ENCODE measurements around the gene DNAJC13.

The DNAJC13 gene

DNA sequence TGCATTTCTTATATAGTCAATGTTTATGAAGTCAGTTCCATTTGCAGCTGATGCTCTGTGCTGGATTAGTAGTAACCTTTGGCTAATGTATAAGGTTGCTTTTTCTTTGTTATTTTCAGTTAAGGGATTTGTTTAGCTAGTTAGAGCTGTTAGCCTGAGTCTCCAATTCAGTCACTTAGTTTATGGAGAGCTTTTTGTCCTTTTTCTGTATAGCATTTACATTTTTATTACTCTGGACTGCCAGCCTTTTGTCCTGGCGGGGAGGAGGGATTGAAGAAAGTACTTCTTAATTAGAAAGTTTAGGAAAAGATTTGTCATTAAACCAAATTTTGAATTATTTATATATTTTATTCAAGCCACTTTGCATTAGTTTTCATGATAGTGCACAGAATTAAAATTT lies 52.0 kb downstream of the DNAJC13 start:
- DNase-seq (ENCODE audit: low read depth in 2 of 2) = no peak

- DNase-seq (ENCODE audit: low read depth in 2 of 2) = peak; percentile 24 to 30
Measured at GRCh38 chr3:132486099-132486498, 68.8 kb downstream of the DNAJC13 start.

- no peak for DNase-seq (ENCODE audit: low read depth in 2 of 2)
Measured at GRCh38 chr3:132488151-132488550, 70.8 kb downstream of the DNAJC13 start.

- no peak for DNase-seq (ENCODE audit: low read depth in 2 of 2)
Measured at GRCh38 chr3:132499071-132499470, 81.8 kb downstream of the DNAJC13 start.

DNA sequence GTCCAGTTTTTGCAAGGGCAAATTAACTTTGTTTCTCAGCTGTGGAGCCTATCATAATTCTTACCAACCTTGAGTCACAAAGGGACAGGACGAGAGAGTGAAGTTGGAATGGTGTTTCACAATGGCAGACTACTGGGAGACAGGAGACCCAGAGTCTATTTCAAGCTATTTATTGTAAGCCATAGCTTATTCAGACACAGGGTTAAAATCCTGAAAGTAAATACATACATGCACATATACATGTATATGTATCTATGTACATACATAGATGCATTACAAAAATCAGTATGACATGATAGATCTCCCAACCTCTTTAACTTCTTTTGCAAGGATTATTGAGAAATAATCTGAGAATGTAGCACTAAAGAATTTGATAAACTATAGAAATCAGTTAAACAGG lies 86.3 kb downstream of the DNAJC13 start:
- no peak for DNase-seq (ENCODE audit: low read depth in 2 of 2)

DNA sequence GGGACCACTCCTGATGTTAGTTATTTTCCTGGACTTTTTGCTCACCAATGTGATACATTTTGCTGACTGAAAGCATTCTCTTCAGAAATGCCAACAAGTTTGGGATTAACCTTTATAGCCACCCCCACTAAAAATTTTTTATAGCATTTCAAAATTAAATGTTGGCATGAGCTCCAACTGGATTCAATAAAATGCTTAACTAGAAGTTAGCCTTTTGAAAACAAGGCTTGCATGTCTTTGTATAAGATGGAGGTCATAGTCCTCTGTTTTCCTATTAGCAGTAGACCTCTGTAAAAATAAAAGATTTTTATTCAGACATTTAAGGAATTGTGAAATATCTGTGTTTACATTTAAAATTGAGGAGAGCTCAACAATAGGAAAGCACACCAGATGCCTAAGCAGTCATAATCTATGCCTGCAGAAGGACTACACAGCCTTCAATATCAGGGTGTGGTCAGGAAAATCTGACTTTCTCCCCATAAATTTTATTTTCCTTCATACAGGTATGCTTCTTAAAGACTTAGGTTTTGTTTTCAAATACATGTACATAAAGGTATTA lies 87.2 kb downstream of the DNAJC13 start:
- no peak for DNase-seq (ENCODE audit: low read depth in 2 of 2)

GRCh38 chr3:132507657-132508056 lies 90.4 kb downstream of the DNAJC13 start:
- DNase-seq (ENCODE audit: low read depth in 2 of 2) = no peak

DNA sequence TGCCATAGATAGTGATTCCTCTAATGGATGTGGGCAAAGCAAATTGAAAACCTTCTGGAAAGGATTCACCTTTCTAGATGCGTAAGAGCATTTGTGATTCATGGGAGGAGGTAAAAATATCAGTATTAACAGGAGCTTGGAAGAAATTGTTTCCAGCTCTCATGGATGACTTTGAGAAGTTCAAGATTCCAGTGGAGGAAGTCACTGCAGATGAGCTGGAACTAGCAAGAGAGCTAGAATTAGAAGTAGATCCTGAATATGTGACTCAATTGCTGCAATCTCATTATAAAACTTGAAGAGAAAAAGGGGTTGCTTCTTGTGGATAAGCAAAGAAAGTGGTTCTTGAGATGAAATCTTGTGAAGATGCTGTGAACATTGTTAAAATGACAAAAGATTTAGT lies 91.8 kb downstream of the DNAJC13 start:
- no peak for DNase-seq (ENCODE audit: low read depth in 2 of 2)

DNA sequence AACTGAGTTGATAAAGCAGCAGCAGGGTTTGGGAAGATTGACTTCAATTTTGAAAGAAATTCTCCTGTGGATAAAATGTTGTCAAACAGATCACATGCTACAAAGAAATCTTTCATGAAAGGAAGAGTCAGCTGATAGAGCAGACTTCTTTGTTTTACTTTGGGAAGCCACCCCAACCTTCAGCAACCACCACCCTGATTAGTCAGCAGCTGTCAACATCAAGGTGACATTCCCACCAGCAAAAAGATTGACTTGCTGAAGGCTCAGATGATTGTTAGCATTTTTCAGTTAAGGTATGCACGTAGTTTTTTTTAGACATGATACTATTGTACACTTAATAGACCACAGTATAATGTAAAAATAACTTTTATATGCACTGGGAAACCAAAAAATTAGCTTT lies 92.2 kb downstream of the DNAJC13 start:
- DNase-seq (ENCODE audit: low read depth in 2 of 2) = no peak

DNA sequence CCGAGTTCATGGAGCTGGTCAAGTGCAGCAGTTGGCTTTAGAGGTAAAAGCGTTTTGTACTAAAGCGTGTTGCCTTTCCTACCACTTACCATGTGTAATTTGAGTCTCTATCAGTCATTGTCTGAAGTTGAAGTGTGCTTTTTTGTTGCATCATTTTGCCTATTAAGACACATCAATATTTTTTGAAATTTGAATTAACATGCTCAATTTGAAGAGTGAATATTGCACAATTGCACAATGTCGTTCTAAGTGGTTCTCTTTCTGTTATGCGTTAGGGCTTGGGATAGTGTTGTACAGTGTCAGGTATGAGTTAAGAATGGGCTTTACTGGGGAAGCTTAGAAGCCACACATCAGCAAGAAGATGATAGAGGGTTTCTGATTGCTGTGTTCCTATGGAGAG lies 95.8 kb downstream of the DNAJC13 start:
- no peak for DNase-seq (ENCODE audit: low read depth in 2 of 2)

- no peak for DNase-seq (ENCODE audit: low read depth in 2 of 2)
Measured at GRCh38 chr3:132517311-132517710, 100.0 kb downstream of the DNAJC13 start.

GRCh38 chr3:132519914-132520313 lies 102.6 kb downstream of the DNAJC13 start:
- DNase-seq (ENCODE audit: low read depth in 2 of 2) = no peak

- DNase-seq (ENCODE audit: low read depth in 2 of 2) = no peak
Measured at GRCh38 chr3:132521901-132522300, 104.6 kb downstream of the DNAJC13 start.

- no peak for DNase-seq (ENCODE audit: low read depth in 2 of 2)
Measured at GRCh38 chr3:132522353-132522752, 105.1 kb downstream of the DNAJC13 start.

- DNase-seq (ENCODE audit: low read depth in 2 of 2) = no peak
Measured at GRCh38 chr3:132530624-132531023, 113.3 kb downstream of the DNAJC13 start.

DNA sequence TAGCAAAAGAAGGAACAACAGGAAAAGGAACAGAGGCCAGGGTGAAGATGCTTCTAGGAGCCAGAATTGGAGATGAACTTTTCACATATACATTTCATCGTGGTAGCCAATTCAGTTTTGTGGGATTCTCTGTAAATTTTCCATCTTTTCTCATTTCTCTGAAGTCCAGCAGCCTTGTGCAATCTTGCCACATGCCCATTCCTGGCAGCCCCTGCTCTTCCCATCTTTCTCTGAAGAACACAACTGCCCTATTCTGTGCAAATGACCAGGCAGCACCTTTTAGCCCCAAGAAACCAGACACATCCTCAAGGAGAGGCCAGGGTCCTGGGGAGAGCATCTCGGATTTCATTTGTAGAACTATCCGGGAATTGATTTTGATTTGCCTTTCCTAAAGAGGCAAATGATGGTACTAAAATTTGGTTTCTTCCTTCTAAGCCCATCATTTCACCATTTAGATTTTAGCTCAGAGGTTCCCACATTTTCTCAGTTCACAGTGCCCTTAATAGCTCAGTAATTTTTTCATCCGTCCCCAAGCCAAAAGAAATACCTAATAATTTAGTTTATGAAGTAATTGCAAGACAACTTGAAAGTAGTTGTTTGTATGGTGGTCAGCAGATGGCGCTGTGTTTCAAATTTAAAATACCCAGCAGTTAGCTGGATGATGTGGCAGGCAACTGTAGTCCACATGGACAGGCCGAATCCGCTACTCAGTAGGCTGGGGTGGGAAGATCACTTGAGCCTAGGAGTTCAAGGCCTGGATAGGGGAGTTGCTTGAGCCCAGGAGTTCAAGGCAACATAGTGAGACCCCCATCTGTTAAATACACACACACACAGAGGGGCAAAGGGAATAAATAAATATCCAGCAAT lies 118.5 kb downstream of the DNAJC13 start:
- peak; percentile 67 to 70 for DNase-seq (ENCODE audit: low read depth in 2 of 2)

DNA sequence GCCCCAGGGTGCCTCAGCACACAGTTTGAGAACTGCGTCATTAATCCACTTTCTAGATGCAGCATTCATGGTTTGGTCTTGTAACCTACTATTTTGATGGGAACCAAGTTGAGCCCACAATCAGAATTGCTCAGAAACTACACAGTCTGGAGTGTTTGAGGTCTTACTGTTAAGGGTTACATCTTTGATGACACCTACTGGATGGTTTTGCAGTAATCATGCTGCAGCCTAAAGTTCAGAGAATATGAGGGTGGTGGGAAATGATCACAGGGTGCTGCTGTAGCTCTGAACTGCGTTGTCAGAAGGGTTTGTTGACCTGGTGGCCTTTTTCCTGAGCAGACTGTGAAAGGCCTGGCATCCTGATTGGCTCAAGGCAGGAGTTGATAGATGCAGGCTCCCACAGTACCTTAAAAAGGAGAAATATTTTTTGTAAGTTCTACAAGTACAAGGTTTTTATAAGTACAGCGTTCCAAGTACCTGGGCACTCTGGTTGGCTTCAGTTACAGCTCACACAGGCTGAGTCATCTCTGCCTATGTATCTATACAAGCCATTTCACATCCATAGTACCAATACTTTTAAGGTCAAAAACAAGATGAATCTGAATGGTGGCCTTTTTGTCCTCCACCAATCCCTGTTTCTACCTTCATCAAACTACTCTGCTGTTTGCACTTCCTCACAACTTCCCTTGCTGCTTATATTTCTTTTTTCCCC lies 119.3 kb downstream of the DNAJC13 start:
- DNase-seq (ENCODE audit: low read depth in 2 of 2) = no peak

DNA sequence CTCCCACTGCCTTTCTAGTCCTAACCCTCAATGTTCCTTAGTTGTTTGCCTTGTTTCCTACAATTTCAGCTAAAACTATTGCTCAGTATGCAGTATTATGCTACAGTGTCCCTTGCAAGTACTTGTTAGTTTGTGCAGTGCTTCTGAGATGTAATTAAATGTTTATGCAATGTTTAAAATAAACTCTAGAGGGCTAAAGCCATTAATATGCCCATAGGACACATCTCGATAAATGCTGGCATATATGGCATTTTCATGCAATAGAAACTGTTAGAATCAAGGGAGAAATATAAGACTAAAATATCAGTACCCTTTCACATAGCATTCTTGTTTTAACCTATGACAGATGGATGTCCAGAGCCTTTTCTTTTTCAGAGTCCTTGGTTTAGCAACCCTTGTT lies 120.0 kb downstream of the DNAJC13 start:
- DNase-seq (ENCODE audit: low read depth in 2 of 2) = no peak

DNA sequence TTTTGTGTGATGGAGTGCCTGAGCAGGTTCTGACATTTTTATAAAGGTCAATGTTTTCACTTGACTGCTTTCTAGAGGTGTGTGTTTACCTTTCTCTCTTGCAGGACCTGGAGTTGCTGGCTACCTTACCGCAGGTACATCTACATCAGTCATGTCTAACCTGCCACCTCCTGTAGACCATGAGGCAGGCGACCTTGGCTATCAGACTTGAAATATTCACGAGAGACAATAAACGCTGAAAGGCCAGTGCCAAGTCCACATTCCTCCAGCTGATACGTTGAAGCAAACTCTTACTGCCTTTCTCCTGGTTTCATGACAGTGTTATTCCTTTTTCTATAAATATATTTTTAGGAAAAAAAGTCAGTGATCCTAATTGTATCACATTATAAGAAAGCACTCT lies 120.8 kb downstream of the DNAJC13 start:
- no peak for DNase-seq (ENCODE audit: low read depth in 2 of 2)

- DNase-seq (ENCODE audit: low read depth in 2 of 2) = no peak
Measured at GRCh38 chr3:132539681-132540080, 122.4 kb downstream of the DNAJC13 start.

GRCh38 chr3:132542577-132542976 lies 125.3 kb downstream of the DNAJC13 start:
- DNase-seq (ENCODE audit: low read depth in 2 of 2) = no peak

- DNase-seq (ENCODE audit: low read depth in 2 of 2) = peak; percentile 88 to 89
Measured at GRCh38 chr3:132543011-132543739, 125.9 kb downstream of the DNAJC13 start.
